NB4 (cell line): ENCODE measurements around the gene OR8B3.

ENCODE experiments used
- MYC ChIP-seq: IDR thresholded peaks from 2 replicates; pipeline ENCODE4 v1.6.1; 2011; ENCODE audit warnings: low read depth, low read length
- POLR2A ChIP-seq: IDR thresholded peaks from 2 replicates; pipeline ENCODE4 v1.6.1; 2011; ENCODE audit warnings: mild to moderate bottlenecking; ENCODE audit not compliant: insufficient read length; ENCODE audit errors: extremely low read depth
- TF ChIP-seq, protein P1 (sequence below): IDR thresholded peaks from one replicate; pipeline ENCODE4 v1.5.1; 2012; ENCODE audit warnings: low read depth, low read length
- TF ChIP-seq, protein P2 (sequence below): IDR thresholded peaks from 2 replicates; pipeline ENCODE4 v1.6.1; 2011; ENCODE audit warnings: low read depth, low read length

DNA sequence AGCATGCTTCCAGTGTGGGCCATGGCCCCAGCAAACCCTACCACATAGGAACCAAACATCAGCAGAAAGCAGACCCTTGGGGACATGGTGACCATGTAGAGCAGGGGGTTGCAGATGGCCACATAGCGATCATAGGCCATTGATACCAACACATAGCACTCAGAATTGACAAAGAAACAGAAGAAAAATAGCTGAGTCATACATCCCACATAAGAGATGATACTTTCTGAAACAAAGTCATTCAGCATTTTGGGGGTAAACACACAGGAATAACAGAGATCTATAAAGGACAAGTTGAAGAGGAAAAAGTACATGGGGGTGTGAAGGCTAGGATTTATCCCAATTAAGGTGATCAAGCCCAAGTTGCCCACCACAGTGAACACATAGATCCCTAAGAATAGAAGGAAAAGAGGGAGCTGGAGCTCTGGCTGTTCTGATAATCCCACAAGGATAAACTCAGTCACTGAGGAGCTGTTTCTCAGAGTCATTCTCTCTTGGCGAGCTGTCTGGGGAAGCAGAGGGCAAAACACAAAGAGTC, 25.6 kb upstream of the OR8B3 start, which contains the start of gene OR8B4:
- TF ChIP-seq, protein P1, sequence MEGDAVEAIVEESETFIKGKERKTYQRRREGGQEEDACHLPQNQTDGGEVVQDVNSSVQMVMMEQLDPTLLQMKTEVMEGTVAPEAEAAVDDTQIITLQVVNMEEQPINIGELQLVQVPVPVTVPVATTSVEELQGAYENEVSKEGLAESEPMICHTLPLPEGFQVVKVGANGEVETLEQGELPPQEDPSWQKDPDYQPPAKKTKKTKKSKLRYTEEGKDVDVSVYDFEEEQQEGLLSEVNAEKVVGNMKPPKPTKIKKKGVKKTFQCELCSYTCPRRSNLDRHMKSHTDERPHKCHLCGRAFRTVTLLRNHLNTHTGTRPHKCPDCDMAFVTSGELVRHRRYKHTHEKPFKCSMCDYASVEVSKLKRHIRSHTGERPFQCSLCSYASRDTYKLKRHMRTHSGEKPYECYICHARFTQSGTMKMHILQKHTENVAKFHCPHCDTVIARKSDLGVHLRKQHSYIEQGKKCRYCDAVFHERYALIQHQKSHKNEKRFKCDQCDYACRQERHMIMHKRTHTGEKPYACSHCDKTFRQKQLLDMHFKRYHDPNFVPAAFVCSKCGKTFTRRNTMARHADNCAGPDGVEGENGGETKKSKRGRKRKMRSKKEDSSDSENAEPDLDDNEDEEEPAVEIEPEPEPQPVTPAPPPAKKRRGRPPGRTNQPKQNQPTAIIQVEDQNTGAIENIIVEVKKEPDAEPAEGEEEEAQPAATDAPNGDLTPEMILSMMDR = no peak
- TF ChIP-seq, protein P2, sequence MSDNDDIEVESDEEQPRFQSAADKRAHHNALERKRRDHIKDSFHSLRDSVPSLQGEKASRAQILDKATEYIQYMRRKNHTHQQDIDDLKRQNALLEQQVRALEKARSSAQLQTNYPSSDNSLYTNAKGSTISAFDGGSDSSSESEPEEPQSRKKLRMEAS = no peak
- no peak for TF ChIP-seq POLR2A
- TF ChIP-seq MYC = no peak
